ENCODE data around the gene ITGAV. TPM values are rescaled to one million over a fixed set of nuclear protein-coding genes. Genes with fewer than 3 reads are reported as not detected.

The ITGAV gene
- total RNA-seq (2022; extraction: Qiagen RNA extraction; ENCODE audit: low read depth): 45.2 to 99.2 TPM (median 86.3 TPM) in 5 replicates

DNA sequence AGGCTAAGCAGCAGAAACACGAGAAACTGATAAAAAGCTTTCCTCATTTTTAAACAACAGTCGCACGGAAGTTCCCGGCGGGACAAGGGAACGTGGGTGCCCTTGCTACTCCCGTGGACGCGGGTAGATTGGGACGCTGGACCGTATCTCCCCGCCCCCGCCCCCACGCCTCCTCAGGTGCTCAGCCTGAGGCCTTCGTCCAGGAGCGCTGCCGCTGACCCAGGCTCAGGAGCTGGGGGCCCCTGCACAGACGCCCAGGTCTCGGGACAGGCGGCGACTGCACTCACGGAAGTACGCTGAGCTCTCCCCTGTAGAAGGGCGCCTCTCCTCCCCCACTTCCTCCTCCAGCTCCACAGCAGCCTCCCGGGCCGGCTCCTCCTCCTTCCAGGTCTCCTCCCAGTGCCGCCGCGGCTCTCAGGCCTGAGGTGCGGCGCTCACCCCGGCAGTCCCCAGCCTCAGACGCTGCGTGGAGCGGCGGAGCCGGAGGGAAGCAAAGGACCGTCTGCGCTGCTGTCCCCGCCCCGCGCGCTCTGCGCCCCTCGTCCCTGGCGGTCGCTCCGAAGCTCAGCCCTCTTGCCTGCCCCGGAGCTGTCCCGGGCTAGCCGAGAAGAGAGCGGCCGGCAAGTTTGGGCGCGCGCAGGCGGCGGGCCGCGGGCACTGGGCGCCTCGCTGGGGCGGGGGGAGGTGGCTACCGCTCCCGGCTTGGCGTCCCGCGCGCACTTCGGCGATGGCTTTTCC is at the start of gene ITGAV:
Gene ITGAV (plus strand): TSS at position 445 of the 738 bp plus-strand sequence. CDS start 283 bp downstream, at position 728.

Other genes with a start within 250 kb of the ITGAV start
- 77.1 to 90.5 TPM (median 82.1 TPM) in 5 replicates for gene ZC3H15, start 103.8 kb upstream of the ITGAV start, total RNA-seq (2022; extraction: Qiagen RNA extraction; ENCODE audit: low read depth)
- gene FAM171B, start 104.0 kb downstream of the ITGAV start, total RNA-seq (2022; extraction: Qiagen RNA extraction; ENCODE audit: low read depth): 1.2 to 2.2 TPM (median 2.0 TPM) in 5 replicates

Data from A549 treated with GW870086 at 1 μM for 4 hours (cell line).